Breast epithelium (tissue), 3 donors: Measurements from ENCODE around the gene HLA-DRA.

Source experiments
- CTCF ChIP-seq, 3 donors: fragments of 450-650 bp; IDR thresholded peaks; one replicate each; pipeline ENCODE4 v1.5.1; 2016 to 2017; ENCODE audit warnings: antibody characterized with exemption in 3 of 3, mild to moderate bottlenecking in 3 of 3, moderate library complexity in 3 of 3
- POLR2A ChIP-seq: fragments of 450-650 bp; IDR thresholded peaks from one replicate; pipeline ENCODE4 v1.6.1; 2016; ENCODE audit warnings: antibody characterized with exemption, mild to moderate bottlenecking, moderate library complexity

- TF ChIP-seq POLR2A (no peak), CTCF (IDR thresholded peaks at IDR 0.05) (no peak)
These were observed 23.7 kb upstream of the HLA-DRA start for GRCh38 chr6:32416036-32416435.
